Heart left ventricle (tissue), 13 donors: ENCODE measurements around the gene POLR2L.

Experiments
- POLR2A ChIP-seq, 2 donors: fragments of 450-650 bp; IDR thresholded peaks; one replicate each; pipeline ENCODE4 v1.6.1; 2017; ENCODE audit warnings: antibody characterized with exemption in 2 of 2, mild to moderate bottlenecking in 2 of 2, moderate library complexity in 2 of 2
- TF ChIP-seq, protein P1 (sequence below), 12 donors: fragments of 200-600 bp; sonication (generic) in 4 of 12; IDR thresholded peaks; one replicate each; pipeline versions ENCODE4 v1.5.0 to v1.8.0; 2018 to 2022; ENCODE audit warnings: antibody characterized with exemption in 12 of 12, mild to moderate bottlenecking in 5 of 12
- donor health status: ischemic (EF 13 %, LVEDD 7.1; RV severe dilation, severe dysfunction).
- donor health status: DM: no; HTN: yes; CAD: no.
- donor health status: DM: no; HTN: no; CAD: no.
- donor health status: ischemic (EF 25% LVEDD 6.9; RV normal size, moderate dysfunction).
- donor health status: ischemic (EF 25% LVEDD 5.7; RV mildly dilated, moderate dysfunction).
- donor health status: ischemic (EF 35%, LVEDD 5.7; RV mildly dilated, moderate dysfunction).
- donor health status: nonischemic (EF 11% LVEDD 7.7; RV severe dilation, severe dysfunction).
- donor health status: DM: yes; HTN: yes; CAD: no.
- donor health status: PGD.
- donor health status: ischemic (EF 29% LVEDD 5.4; RV normal size, mild dysfunction).
- donor health status: nonischemic (EF 23%, LVEDD 6.1; RV moderate dilation, normal function).

DNA sequence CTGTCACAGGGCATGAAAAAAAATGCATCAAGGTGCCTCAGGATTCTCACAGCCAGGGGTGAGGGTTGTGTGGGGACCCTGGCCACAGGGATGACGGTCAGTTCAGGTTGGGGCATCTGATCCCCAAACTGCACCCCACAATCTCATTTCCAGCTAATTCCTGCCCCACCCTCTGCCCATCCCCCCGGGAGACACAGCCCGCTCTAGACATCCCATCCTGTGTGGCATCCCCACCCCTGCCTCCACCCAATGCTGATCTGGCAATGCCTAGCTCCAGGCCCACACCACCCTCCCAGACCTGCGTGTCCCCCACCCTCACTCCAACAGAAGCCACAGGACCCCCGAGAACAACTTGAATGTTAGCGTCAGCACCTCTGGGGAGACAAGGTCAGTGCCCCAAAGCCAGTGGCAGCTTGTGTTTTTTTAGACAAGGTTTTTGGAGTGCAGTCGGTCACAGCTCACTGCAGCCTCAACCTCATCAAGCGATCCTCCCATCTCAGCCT is 25.6 kb upstream of the POLR2L start:
- TF ChIP-seq, protein P1, sequence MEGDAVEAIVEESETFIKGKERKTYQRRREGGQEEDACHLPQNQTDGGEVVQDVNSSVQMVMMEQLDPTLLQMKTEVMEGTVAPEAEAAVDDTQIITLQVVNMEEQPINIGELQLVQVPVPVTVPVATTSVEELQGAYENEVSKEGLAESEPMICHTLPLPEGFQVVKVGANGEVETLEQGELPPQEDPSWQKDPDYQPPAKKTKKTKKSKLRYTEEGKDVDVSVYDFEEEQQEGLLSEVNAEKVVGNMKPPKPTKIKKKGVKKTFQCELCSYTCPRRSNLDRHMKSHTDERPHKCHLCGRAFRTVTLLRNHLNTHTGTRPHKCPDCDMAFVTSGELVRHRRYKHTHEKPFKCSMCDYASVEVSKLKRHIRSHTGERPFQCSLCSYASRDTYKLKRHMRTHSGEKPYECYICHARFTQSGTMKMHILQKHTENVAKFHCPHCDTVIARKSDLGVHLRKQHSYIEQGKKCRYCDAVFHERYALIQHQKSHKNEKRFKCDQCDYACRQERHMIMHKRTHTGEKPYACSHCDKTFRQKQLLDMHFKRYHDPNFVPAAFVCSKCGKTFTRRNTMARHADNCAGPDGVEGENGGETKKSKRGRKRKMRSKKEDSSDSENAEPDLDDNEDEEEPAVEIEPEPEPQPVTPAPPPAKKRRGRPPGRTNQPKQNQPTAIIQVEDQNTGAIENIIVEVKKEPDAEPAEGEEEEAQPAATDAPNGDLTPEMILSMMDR (IDR thresholded peaks at IDR 0.05) = no peak
- no peak for TF ChIP-seq POLR2A (IDR thresholded peaks at IDR 0.05)
